H1 (cell line): ENCODE measurements around the gene COL6A2. TPM values are rescaled to one million over a fixed set of nuclear protein-coding genes. Genes with fewer than 3 reads are reported as not detected.

Source experiments
- CTCF ChIA-PET: fragments of 300-600 bp; sonication (Branson Sonifier 250); formaldehyde crosslinking; loops from one replicate; lab custom pipeline; 2021; ENCODE audit not compliant: partially characterized antibody; lab: Charles Lee
- POLR2A ChIA-PET: fragments of 300-600 bp; sonication (Branson Sonifier 250); formaldehyde crosslinking; loops from one replicate; lab custom pipeline; 2021; ENCODE audit warnings: inconsistent platforms; ENCODE audit not compliant: partially characterized antibody; lab: Charles Lee
- DNase-seq, 2 experiments: peaks; one replicate each; pipeline versions ENCODE4 v3.0.0 to v3.0.0-alpha.2; 2010 to 2022; ENCODE audit warnings: low spot score in 2 of 2, low read depth in 1 of 2, mixed read lengths in 1 of 2
- FAIRE-seq: peaks from 2 replicates; lab custom pipeline; 2011; peaks lifted over from hg19 to GRCh38; lab: Jason Lieb, UNC
- H2AFZ ChIP-seq: 2 replicates; pipeline ENCODE4 v1.8.1; 2012; ENCODE audit warnings: low read length, inconsistent platforms
- H2AK5ac ChIP-seq: 2 replicates; pipeline ENCODE4 v1.6.1; 2013; ENCODE audit warnings: low read depth, low read length
- H2BK120ac ChIP-seq: replicated peaks from 2 replicates; pipeline ENCODE3; 2013; ENCODE audit warnings: low read depth, low read length, inconsistent platforms
- H2BK12ac ChIP-seq: 2 replicates; pipeline ENCODE4 v1.6.1; 2013; ENCODE audit warnings: low read depth, low read length
- H2BK15ac ChIP-seq: 2 replicates; pipeline ENCODE4 v1.6.1; 2013; ENCODE audit warnings: low read length
- H2BK20ac ChIP-seq: 2 replicates; pipeline ENCODE4 v1.6.1; 2013; ENCODE audit warnings: low read length
- H2BK5ac ChIP-seq: 2 replicates; pipeline ENCODE4 v1.6.1; 2013; ENCODE audit warnings: low read depth, low read length
- H3K14ac ChIP-seq: 2 replicates; pipeline ENCODE4 v1.6.1; 2013; ENCODE audit warnings: inconsistent platforms; ENCODE audit not compliant: insufficient read length
- H3K18ac ChIP-seq: 2 replicates; pipeline ENCODE4 v1.6.1; 2013; ENCODE audit warnings: low read length; ENCODE audit errors: extremely low read depth
- H3K23ac ChIP-seq: 2 replicates; pipeline ENCODE4 v1.6.1; 2013; ENCODE audit warnings: inconsistent platforms; ENCODE audit not compliant: insufficient read length
- H3K23me2 ChIP-seq: 2 replicates; pipeline ENCODE4 v1.6.1; 2013; ENCODE audit warnings: low read depth, low read length
- H3K27ac ChIP-seq: 2 replicates; pipeline ENCODE4 v1.6.1; 2011; ENCODE audit warnings: low read depth, low read length, inconsistent platforms
- H3K27me3 ChIP-seq, 4 experiments: replicated peaks in 1 of 4; 1 replicate in 1 of 4; 2 replicates in 3 of 4; pipeline versions ENCODE4 v1.6.1 to v1.8.1; 2011 to 2013; ENCODE audit warnings: low read length in 3 of 4, mild to moderate bottlenecking in 3 of 4, inconsistent platforms in 2 of 4, mixed read lengths in 2 of 4, moderate library complexity in 1 of 4; ENCODE audit not compliant: control insufficient read depth in 3 of 4, insufficient read depth in 3 of 4; ENCODE audit errors: extremely low read depth in 1 of 4
- H3K36me3 ChIP-seq, 4 experiments: 2 replicates each; pipeline versions ENCODE4 v1.6.1 to v1.8.1; 2011 to 2013; ENCODE audit warnings: mild to moderate bottlenecking in 4 of 4, low read length in 3 of 4, moderate library complexity in 2 of 4, control low read depth in 1 of 4, inconsistent platforms in 1 of 4; ENCODE audit not compliant: insufficient read depth in 4 of 4, control insufficient read depth in 2 of 4
- H3K4ac ChIP-seq: replicated peaks from 2 replicates; pipeline ENCODE3; 2013; ENCODE audit warnings: low read length, low read depth, mixed read lengths, inconsistent platforms; ENCODE audit not compliant: insufficient read length
- H3K4me1 ChIP-seq, 4 experiments: replicated peaks in 1 of 4; 1 replicate in 1 of 4; 2 replicates in 3 of 4; pipeline versions ENCODE4 v1.6.1 to v1.8.1; 2011 to 2013; ENCODE audit warnings: low read length in 3 of 4, inconsistent platforms in 2 of 4, mixed read lengths in 1 of 4; ENCODE audit not compliant: insufficient read depth in 4 of 4, control insufficient read depth in 3 of 4
- H3K4me2 ChIP-seq, 2 experiments: 2 replicates each; pipeline versions ENCODE4 v1.6.1 to v1.8.1; 2011 to 2013; ENCODE audit warnings: low read depth in 2 of 2, low read length in 2 of 2, control low read depth in 1 of 2, inconsistent platforms in 1 of 2, mild to moderate bottlenecking in 1 of 2; ENCODE audit not compliant: insufficient read depth in 1 of 2
- H3K4me3 ChIP-seq, 4 experiments: fragments of 200-600, 300-600 bp in 1 of 4; sonication (generic), shearing (Covaris generic), sonication (Bioruptor Twin) in 1 of 4; 2 replicates each; pipeline versions ENCODE4 v1.5.1 to v1.8.1; 2011 to 2016; ENCODE audit warnings: low read length in 4 of 4, low read depth in 3 of 4, control low read depth in 2 of 4, inconsistent platforms in 2 of 4, mild to moderate bottlenecking in 2 of 4, mixed read lengths in 1 of 4, moderate library complexity in 1 of 4; ENCODE audit not compliant: insufficient read depth in 2 of 4; ENCODE audit errors: extremely low read depth in 1 of 4
- H3K56ac ChIP-seq: replicated peaks from 2 replicates; pipeline ENCODE3; 2013; ENCODE audit warnings: low read depth, mild to moderate bottlenecking, mixed read lengths, low read length, inconsistent platforms; ENCODE audit not compliant: insufficient read length
- H3K79me1 ChIP-seq: 2 replicates; pipeline ENCODE4 v1.6.1; 2013; ENCODE audit warnings: low read depth, low read length, control low read depth
- H3K79me2 ChIP-seq, 2 experiments: 2 replicates each; pipeline versions ENCODE4 v1.6.1 to v1.8.1; 2012 to 2013; ENCODE audit warnings: low read length in 2 of 2, mild to moderate bottlenecking in 2 of 2, inconsistent platforms in 1 of 2; ENCODE audit not compliant: insufficient read depth in 2 of 2, control insufficient read depth in 1 of 2
- H3K9ac ChIP-seq, 4 experiments: replicated peaks in 1 of 4; 1 replicate in 1 of 4; 2 replicates in 3 of 4; pipeline versions ENCODE4 v1.6.1 to v1.8.1; 2011 to 2013; ENCODE audit warnings: low read depth in 3 of 4, low read length in 3 of 4, control low read depth in 2 of 4, mild to moderate bottlenecking in 2 of 4, moderate library complexity in 2 of 4, inconsistent platforms in 1 of 4; ENCODE audit errors: extremely low read depth in 1 of 4
- H3K9me3 ChIP-seq, 2 experiments: 2 replicates each; pipeline versions ENCODE4 v1.6.1 to v1.8.1; 2012 to 2013; ENCODE audit warnings: mild to moderate bottlenecking in 2 of 2, moderate library complexity in 2 of 2, control low read depth in 1 of 2, inconsistent platforms in 1 of 2, low read depth in 1 of 2, low read length in 1 of 2, mixed read lengths in 1 of 2; ENCODE audit not compliant: insufficient read depth in 2 of 2
- H4K20me1 ChIP-seq, 2 experiments: replicated peaks in 1 of 2; 2 replicates each; pipeline versions ENCODE3 to v1.8.1; 2011 to 2013; ENCODE audit warnings: inconsistent platforms in 2 of 2, low read length in 2 of 2, mild to moderate bottlenecking in 1 of 2; ENCODE audit not compliant: insufficient read depth in 2 of 2, control insufficient read depth in 1 of 2
- H4K5ac ChIP-seq: 2 replicates; pipeline ENCODE4 v1.6.1; 2013; ENCODE audit warnings: low read length, low read depth, mixed read lengths, inconsistent platforms; ENCODE audit not compliant: insufficient read length
- H4K8ac ChIP-seq: 2 replicates; pipeline ENCODE4 v1.8.0; 2013; ENCODE audit warnings: mild to moderate bottlenecking, moderate library complexity, low read length, inconsistent platforms; ENCODE audit not compliant: insufficient read depth; ENCODE audit errors: extremely low read depth
- H4K91ac ChIP-seq: replicated peaks from 2 replicates; pipeline ENCODE3; 2013; ENCODE audit warnings: low read length, mixed read lengths, inconsistent platforms; ENCODE audit not compliant: insufficient read length
- CEBPB ChIP-seq: IDR thresholded peaks from 2 replicates; pipeline ENCODE4 v1.6.1; 2012; ENCODE audit warnings: low read depth, low read length
- CTCF ChIP-seq, 3 experiments: IDR thresholded peaks; 1 replicate in 2 of 3; 2 replicates in 1 of 3; pipeline versions ENCODE4 v1.5.1 to v1.6.1; 2011; ENCODE audit warnings: low read length in 3 of 3, mild to moderate bottlenecking in 3 of 3, inconsistent platforms in 2 of 3, low read depth in 1 of 3, moderate library complexity in 1 of 3; ENCODE audit not compliant: insufficient read depth in 1 of 3; ENCODE audit errors: control extremely low read depth in 1 of 3
- GABPA ChIP-seq: IDR thresholded peaks from 2 replicates; pipeline ENCODE4 v1.6.1; 2011; ENCODE audit warnings: mild to moderate bottlenecking, low read length, moderate library complexity, borderline replicate concordance; ENCODE audit not compliant: insufficient read depth
- JUND ChIP-seq: IDR thresholded peaks from 2 replicates; pipeline ENCODE4 v1.6.1; 2011; ENCODE audit warnings: mild to moderate bottlenecking, improper control_type of control experiment, low read length
- KDM1A ChIP-seq: fragments of 200-600, 300-600 bp; sonication (generic); IDR thresholded peaks from 2 replicates; pipeline ENCODE4 v1.7.1; 2016; ENCODE audit warnings: mild to moderate bottlenecking, low read length, borderline replicate concordance
- KDM5A ChIP-seq: fragments of 200-600 bp; IDR thresholded peaks from 2 replicates; pipeline ENCODE4 v1.7.1; 2012; ENCODE audit warnings: mild to moderate bottlenecking, low read length, inconsistent platforms, mixed read lengths
- POLR2AphosphoS5 ChIP-seq: IDR thresholded peaks from 2 replicates; pipeline ENCODE4 v1.6.1; 2011; ENCODE audit warnings: low read depth, low read length
- POU5F1 ChIP-seq: IDR thresholded peaks from 2 replicates; pipeline ENCODE4 v1.6.1; 2011; ENCODE audit warnings: low read depth, mild to moderate bottlenecking, low read length, moderate library complexity
- RNF2 ChIP-seq: fragments of 200-900, 300-1000 bp; sonication (generic); IDR thresholded peaks from 2 replicates; pipeline ENCODE4 v1.7.1; 2016; ENCODE audit warnings: borderline replicate concordance, low read depth, mild to moderate bottlenecking, antibody characterized with exemption, low read length; ENCODE audit not compliant: poor library complexity, severe bottlenecking; ENCODE audit errors: missing control alignments
- SIX5 ChIP-seq: IDR thresholded peaks from 2 replicates; pipeline ENCODE4 v1.6.1; 2011; ENCODE audit warnings: mild to moderate bottlenecking, low read depth, low read length
- TAF7 ChIP-seq: optimal IDR thresholded peaks from 2 replicates; pipeline ENCODE3; 2011; ENCODE audit warnings: low read depth, mild to moderate bottlenecking, inconsistent platforms, low read length, moderate library complexity, borderline replicate concordance
- WGBS, 2 experiments: shearing (Covaris generic) in 1 of 2; methylation state at CpG; one replicate each; pipeline versions ENCODE4 v1.1.6 to v1.1.7; 2013 to 2015; ENCODE audit warnings: low lambda C conversion rate in 2 of 2, mixed read lengths in 2 of 2, inconsistent platforms in 1 of 2, low coverage in 1 of 2, missing lambda C conversion rate in 1 of 2; ENCODE audit not compliant: insufficient replicate concordance in 2 of 2, insufficient coverage in 1 of 2, insufficient read length in 1 of 2; ENCODE audit errors: extremely low coverage in 1 of 2, missing lambda C conversion rate in 1 of 2; 5-methylcytosine and 5-hydroxymethylcytosine counted together
- polyA plus RNA-seq, 7 experiments: library from polyadenylated mRNA; depleted of rRNA in 3 of 7; stranded (reverse) in 5 of 7; unstranded in 2 of 7; fragments of >200 nt in 5 of 7; fragments of 200-250 nt in 2 of 7; gene quantifications; 1 replicate in 5 of 7; 2 replicates in 1 of 7; 4 replicates in 1 of 7; pipeline versions ENCODE4 v1.2.1 to v1.2.3, GENCODE V29; 2011 to 2013; ENCODE audit warnings: missing spikeins in 2 of 7, mixed read lengths in 2 of 7
- total RNA-seq: library from RNA; stranded (reverse); fragmentation: NEBNext Ultra II Directional; extraction: Animal tissue kit (Norgen Biotek cat#: 25700); gene quantifications from 2 replicates; pipeline ENCODE4 v1.2.1, GENCODE V29; 2021

The COL6A2 gene
- total and polyA plus RNA-seq, 2 of the 8 experiments (the other 6 are each of a cell fraction or from before 2014, with no cell fraction given) = 60.1 to 62.7 TPM

GRCh38 chr21:46114963-46115362 lies 17.1 kb downstream of the COL6A2 start:
- H3K14ac ChIP-seq = no peak overlapping the region
- no peak overlapping the region for H2BK5ac ChIP-seq
- H3K79me2 ChIP-seq = no peaks in the 10 kb centered on the region
- ChIA-PET CTCF (interaction anchor here (0.8 kb wide), 1 partner anchor 120 kb away, joined by 3 read pairs; no protein-coding TSS in a partner anchor), POLR2A (no interaction called here)
- no peak overlapping the region for H2BK15ac ChIP-seq
- H3K23ac ChIP-seq = no peak overlapping the region
- H4K20me1 ChIP-seq = peaks cover 0 to 6% of the 10 kb centered on the region in 2 experiments
- WGBS, 2 experiments = 87% methylated on average over 4 of the region's 4 CpGs; no CpG with 5 or more reads in 1 of the 2 experiments
- H3K4me3 ChIP-seq = no peak overlapping the region
- H2BK120ac ChIP-seq = no peak overlapping the region
- H2AFZ ChIP-seq = no peak overlapping the region
- H3K4ac ChIP-seq = no peak overlapping the region
- H2BK20ac ChIP-seq = no peak overlapping the region
- H3K79me1 ChIP-seq = no peaks in the 10 kb centered on the region
- no peak overlapping the region for H4K91ac ChIP-seq
- H3K36me3 ChIP-seq = peaks cover 0 to 28% (median 2%) of the 10 kb centered on the region in 4 experiments; a peak in 5 of 8 replicates
- no peaks in the 10 kb centered on the region for H3K23me2 ChIP-seq
- peaks cover 0 to 4% of the 10 kb centered on the region in 2 experiments; a peak in 2 of 4 replicates for H3K9me3 ChIP-seq
- H3K4me2 ChIP-seq = no peak overlapping the region
- DNase-seq = no peak
- H3K56ac ChIP-seq = no peak overlapping the region
- H2BK12ac ChIP-seq = no peak overlapping the region
- no peak overlapping the region for H4K8ac ChIP-seq
- H3K27me3 ChIP-seq = no peaks in the 10 kb centered on the region
- no peak for FAIRE-seq
- H3K4me1 ChIP-seq = peaks cover 0 to 2% (median under 1%) of the 10 kb centered on the region in 4 experiments; a peak in 1 of 7 replicates
- H3K9ac ChIP-seq = no peak overlapping the region
- H4K5ac ChIP-seq = no peak overlapping the region
- no peak overlapping the region for H3K18ac ChIP-seq
- no peak overlapping the region for H2AK5ac ChIP-seq
- H3K27ac ChIP-seq = no peak overlapping the region
- TF ChIP-seq RNF2 = no peak
- no peak for TF ChIP-seq KDM5A
- no peak for TF ChIP-seq JUND
- no peak for TF ChIP-seq TAF7
- TF ChIP-seq SIX5 = no peak
- TF ChIP-seq CTCF (IDR thresholded peaks at IDR 0.05; ENCODE audit: control extremely low read depth in 1 of 3, insufficient read depth in 1 of 3, low read depth in 1 of 3, low read length in 3 of 3) = no peak
- TF ChIP-seq KDM1A = no peak
- no peak for TF ChIP-seq CEBPB
- TF ChIP-seq GABPA = no peak
- TF ChIP-seq POLR2AphosphoS5 = no peak
- no peak for TF ChIP-seq POU5F1
